Omental fat pad (tissue), 4 donors: ENCODE results near the gene COL4A1. TPM values are rescaled to one million over a fixed set of nuclear protein-coding genes. Genes with fewer than 3 reads are reported as not detected.

ENCODE experiments used
- ATAC-seq: fragments of 150-250 bp; one replicate; pipeline ENCODE4 v1.9.1; 2016; ENCODE audit warnings: mild to moderate bottlenecking, moderate library complexity; ENCODE audit not compliant: low FRiP score
- DNase-seq: peaks from one replicate; pipeline ENCODE4 v3.0.0-alpha.2; 2019; ENCODE audit warnings: low spot score
- total RNA-seq, 4 donors: library from RNA; depleted of rRNA; stranded (reverse); fragments of >200 nt; gene quantifications; one replicate each; pipeline ENCODE4 v1.1.0, GENCODE V29; 2016
- TF ChIP-seq, protein P1 (sequence below), 3 donors: fragments of 450-650 bp; IDR thresholded peaks; one replicate each; pipeline ENCODE4 v1.5.1; 2016 to 2017; ENCODE audit warnings: antibody characterized with exemption in 3 of 3, mild to moderate bottlenecking in 3 of 3, moderate library complexity in 2 of 3

Gene COL4A1
- total RNA-seq, 4 donors from 2014 or later: 611 to 1,113 (median 995) TPM

DNA sequence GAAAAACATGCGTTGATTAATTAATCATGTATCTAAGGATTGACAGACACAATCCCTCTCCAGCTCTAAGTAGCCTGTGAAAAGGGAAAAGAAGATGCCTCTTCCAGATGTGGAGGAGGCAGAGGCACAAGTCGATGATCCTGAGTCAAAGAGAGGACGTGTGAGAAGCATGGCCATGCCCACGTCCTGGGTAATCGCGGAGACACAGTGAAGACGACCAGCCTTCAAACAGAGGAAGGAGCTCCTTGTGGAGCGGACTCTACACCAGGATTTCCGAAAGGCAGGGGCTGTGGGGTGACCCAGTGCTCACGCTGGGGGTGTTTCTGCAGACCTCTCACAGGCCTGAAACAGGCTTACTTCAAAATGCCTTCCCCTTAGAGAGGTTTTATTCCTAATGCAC, 70.5 kb downstream of the COL4A1 start:
- DNase-seq (no peak), ATAC-seq (no peak)
- TF ChIP-seq, protein P1, sequence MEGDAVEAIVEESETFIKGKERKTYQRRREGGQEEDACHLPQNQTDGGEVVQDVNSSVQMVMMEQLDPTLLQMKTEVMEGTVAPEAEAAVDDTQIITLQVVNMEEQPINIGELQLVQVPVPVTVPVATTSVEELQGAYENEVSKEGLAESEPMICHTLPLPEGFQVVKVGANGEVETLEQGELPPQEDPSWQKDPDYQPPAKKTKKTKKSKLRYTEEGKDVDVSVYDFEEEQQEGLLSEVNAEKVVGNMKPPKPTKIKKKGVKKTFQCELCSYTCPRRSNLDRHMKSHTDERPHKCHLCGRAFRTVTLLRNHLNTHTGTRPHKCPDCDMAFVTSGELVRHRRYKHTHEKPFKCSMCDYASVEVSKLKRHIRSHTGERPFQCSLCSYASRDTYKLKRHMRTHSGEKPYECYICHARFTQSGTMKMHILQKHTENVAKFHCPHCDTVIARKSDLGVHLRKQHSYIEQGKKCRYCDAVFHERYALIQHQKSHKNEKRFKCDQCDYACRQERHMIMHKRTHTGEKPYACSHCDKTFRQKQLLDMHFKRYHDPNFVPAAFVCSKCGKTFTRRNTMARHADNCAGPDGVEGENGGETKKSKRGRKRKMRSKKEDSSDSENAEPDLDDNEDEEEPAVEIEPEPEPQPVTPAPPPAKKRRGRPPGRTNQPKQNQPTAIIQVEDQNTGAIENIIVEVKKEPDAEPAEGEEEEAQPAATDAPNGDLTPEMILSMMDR (IDR thresholded peaks at IDR 0.05): no peak

DNA sequence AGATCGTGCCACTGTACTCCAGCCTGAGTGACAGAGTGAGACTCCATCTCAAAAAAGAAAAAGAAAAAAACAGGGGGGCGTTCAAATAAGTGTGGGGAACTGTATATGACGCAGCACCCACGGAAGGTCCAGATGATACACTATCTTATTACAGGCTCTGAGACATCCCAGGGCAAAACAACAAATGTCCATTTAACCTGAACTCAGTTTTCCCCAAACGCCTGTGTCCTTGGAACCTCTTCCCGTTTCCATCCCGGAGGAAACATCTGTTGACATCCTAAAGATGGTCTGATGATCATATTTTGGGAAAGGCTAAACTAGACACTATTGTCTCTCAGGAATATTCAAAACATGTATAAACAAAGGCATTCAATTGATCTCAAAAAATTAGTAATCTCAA, 72.4 kb downstream of the COL4A1 start:
- no peak for ATAC-seq
- TF ChIP-seq, protein P1 (IDR thresholded peaks at IDR 0.05): no peak
- DNase-seq: no peak

DNA sequence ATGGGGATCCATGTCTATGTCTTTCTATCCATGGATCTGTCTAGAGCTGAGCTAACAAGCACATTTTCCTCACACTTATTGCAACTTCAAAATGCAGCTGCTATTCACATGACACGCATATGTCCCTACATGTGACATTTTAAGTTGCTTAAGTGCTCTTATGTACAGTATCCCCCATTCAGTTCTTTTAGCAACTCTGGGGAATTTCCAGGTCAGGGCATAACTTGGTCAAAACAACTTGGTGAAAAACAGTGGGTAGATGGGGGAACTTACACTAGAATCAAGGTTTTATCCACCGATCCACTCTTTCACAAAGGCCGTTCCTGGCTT, 73.0 kb downstream of the COL4A1 start:
- TF ChIP-seq, protein P1 (IDR thresholded peaks at IDR 0.05): no peak
- no peak for DNase-seq
- no peak for ATAC-seq

DNA sequence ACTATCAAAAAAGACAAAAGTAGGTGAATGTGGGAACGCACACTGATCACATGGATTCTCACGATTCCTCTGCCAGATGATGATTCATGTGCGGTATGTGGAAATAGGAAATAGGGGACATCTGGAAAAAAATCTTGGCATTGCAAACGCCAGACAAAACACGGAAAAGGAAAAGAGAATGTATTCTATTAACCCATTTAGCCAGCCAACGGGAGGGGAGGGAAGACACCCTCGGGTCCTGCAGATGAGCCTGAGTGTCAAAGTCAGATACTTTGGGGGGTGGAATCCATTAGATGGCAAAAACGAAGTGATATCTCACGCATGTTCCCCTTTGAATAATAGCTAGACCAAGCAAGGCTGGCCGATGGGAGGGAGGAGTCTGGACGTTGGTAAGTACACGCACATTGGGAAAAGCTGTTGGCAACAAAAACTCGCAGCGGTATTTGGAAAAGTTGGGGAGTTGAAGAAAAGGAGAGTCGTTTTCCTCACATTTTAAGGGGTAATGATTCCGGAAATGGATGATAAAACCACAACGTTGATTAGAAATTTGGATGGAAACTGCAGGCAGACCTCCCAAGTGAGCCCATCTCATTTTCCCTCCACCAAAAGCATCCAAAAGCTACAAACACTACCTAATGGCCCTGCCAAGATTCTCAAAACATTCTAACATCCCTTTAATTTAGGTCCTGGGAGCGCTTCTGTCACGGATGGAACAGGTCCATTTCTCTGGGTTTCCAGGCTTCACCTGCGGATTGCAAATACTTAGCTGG, 73.6 kb downstream of the COL4A1 start:
- ATAC-seq (peak; percentile 21), DNase-seq (no peak)
- TF ChIP-seq, protein P1 (IDR thresholded peaks at IDR 0.05): no peak

DNA sequence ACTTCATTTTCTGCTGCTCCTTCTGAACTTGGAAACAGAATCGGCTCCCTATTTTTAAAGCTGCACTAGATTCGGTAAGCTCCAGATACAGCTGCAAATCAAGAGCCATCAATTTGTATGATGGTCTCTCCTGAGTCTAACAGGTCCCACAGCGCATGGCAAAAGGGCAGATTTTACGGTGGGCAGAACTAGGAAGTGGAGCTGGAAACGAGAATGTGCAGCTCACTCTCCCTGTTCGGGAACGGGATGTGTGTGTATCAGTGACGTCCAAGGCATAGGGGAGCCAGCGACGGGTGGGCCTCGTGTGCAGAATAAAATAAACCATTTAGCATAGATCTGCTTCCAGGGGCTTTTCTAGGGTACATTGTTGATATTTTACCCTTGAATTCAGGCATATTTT, 74.2 kb downstream of the COL4A1 start:
- ATAC-seq (peak; percentile 37), DNase-seq (no peak)
- TF ChIP-seq, protein P1 (IDR thresholded peaks at IDR 0.05): no peak

DNA sequence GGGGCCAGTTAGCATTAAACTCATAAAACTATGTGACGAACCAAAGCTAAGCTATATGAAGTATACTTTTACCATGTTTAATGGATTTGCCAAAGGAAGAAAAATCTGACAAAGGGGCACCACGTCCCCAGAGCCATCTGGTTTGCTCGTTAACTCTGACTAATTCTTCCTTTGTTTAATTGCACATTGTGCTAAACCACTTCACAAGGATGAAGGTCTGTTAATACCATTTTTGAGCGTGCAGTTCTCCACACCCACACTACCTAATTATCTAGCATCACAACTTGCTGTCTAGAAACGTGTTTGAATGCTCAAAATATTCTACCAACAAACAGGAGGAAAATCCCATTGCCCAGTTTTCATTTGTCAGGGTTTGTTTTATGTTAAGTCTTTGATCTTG, 74.8 kb downstream of the COL4A1 start:
- TF ChIP-seq, protein P1 (IDR thresholded peaks at IDR 0.05): no peak
- ATAC-seq (no peak), DNase-seq (no peak)

DNA sequence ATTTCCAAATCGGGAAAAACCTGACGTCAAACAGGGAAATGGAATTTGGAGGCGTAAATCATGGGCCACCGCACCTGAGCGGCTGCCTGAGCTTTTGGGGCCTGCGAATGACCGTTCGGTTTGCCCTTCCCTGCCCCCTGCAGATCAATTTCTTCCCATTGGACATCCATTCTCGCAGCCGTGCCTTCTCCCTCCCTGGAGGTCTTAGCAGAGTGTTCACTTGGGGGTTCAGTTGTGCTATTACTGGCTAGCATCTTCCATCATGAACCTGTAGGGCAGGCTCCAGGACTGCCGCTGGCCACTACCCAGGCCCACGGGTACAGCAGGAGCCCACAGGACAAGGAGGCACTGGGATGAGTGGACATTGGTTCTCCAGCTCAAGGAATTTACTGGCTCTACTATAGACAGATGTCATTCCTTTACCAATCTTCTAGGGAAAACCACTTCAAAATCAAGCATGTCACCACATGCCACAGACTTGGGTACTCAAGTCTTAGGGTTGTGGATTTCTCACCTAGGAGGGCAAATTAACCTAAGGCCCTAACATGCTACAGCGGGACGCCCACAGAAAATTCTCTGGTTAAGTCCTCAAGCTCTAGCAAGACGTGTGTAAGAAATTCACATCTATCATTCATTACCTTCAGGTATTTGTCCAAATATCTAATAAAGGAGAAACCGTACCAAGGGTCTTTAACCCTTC, 75.5 kb downstream of the COL4A1 start:
- DNase-seq: no peak
- TF ChIP-seq, protein P1 (IDR thresholded peaks at IDR 0.05): no peak
- no peak for ATAC-seq
